ENCODE data around the gene RBM20.

DNA sequence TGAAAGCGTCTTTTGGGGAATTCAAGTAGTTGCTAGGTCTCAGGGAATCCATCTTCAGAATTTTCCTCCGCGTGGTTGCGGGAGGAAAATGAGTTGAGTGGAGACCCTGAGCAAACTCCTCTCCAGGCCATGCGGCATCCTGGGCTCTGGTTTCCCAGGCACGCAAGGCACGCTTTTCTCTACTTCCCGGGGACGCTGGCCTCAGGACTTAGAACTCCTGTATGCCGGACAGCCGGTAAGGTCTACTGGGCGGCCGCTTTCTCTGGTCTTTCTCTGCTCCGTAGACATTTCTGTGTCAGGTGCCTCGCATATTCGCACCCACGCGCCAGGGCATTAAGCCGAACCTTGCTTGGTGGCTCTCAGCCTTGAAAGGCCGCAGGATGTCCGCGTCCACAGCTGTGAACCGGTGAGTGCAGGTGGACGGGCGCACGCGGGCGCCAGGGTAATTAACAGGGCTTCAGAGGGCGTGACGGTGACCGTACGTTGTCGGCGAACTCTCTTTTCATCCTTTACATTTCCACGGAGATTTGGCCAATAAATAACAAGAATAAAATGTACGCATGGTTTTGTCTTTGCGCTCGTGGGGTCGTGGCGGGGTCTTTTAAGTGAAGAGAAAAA, 992 bp upstream of the RBM20 start:
- TF ChIP-seq TCF7L2 (IDR thresholded peaks at IDR 0.05; ENCODE audit: low read depth, low read length) (no peak), SIN3A (IDR thresholded peaks at IDR 0.05; ENCODE audit: borderline replicate concordance, insufficient read depth, low read depth, low read length) (no peak)
- TF ChIP-seq, protein P1, sequence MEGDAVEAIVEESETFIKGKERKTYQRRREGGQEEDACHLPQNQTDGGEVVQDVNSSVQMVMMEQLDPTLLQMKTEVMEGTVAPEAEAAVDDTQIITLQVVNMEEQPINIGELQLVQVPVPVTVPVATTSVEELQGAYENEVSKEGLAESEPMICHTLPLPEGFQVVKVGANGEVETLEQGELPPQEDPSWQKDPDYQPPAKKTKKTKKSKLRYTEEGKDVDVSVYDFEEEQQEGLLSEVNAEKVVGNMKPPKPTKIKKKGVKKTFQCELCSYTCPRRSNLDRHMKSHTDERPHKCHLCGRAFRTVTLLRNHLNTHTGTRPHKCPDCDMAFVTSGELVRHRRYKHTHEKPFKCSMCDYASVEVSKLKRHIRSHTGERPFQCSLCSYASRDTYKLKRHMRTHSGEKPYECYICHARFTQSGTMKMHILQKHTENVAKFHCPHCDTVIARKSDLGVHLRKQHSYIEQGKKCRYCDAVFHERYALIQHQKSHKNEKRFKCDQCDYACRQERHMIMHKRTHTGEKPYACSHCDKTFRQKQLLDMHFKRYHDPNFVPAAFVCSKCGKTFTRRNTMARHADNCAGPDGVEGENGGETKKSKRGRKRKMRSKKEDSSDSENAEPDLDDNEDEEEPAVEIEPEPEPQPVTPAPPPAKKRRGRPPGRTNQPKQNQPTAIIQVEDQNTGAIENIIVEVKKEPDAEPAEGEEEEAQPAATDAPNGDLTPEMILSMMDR (IDR thresholded peaks at IDR 0.05), result no peak
- TF ChIP-seq, protein P2, sequence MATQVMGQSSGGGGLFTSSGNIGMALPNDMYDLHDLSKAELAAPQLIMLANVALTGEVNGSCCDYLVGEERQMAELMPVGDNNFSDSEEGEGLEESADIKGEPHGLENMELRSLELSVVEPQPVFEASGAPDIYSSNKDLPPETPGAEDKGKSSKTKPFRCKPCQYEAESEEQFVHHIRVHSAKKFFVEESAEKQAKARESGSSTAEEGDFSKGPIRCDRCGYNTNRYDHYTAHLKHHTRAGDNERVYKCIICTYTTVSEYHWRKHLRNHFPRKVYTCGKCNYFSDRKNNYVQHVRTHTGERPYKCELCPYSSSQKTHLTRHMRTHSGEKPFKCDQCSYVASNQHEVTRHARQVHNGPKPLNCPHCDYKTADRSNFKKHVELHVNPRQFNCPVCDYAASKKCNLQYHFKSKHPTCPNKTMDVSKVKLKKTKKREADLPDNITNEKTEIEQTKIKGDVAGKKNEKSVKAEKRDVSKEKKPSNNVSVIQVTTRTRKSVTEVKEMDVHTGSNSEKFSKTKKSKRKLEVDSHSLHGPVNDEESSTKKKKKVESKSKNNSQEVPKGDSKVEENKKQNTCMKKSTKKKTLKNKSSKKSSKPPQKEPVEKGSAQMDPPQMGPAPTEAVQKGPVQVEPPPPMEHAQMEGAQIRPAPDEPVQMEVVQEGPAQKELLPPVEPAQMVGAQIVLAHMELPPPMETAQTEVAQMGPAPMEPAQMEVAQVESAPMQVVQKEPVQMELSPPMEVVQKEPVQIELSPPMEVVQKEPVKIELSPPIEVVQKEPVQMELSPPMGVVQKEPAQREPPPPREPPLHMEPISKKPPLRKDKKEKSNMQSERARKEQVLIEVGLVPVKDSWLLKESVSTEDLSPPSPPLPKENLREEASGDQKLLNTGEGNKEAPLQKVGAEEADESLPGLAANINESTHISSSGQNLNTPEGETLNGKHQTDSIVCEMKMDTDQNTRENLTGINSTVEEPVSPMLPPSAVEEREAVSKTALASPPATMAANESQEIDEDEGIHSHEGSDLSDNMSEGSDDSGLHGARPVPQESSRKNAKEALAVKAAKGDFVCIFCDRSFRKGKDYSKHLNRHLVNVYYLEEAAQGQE (IDR thresholded peaks at IDR 0.05; ENCODE audit: insufficient read depth in 1 of 2, low read depth in 2 of 2, low read length in 1 of 2), result no peak

Measured in Panc1 (cell line).